PFSK-1 (cell line): ENCODE measurements around the gene SHPK.

Experiments used
- FOXP2 ChIP-seq: optimal IDR thresholded peaks from 2 replicates; pipeline ENCODE3; 2011; ENCODE audit warnings: borderline replicate concordance, control low read depth, inconsistent platforms; ENCODE audit not compliant: insufficient read depth; ENCODE audit errors: extremely low read length, extremely low read depth
- POLR2AphosphoS5 ChIP-seq: IDR thresholded peaks from 2 replicates; pipeline ENCODE4 v1.6.1; 2012; ENCODE audit warnings: low read depth, mild to moderate bottlenecking, control low read depth, low read length, moderate library complexity
- REST ChIP-seq, 2 experiments: IDR thresholded peaks; 2 replicates each; pipeline versions ENCODE4 v1.6.1 to v1.8.0; 2011 to 2012; ENCODE audit warnings: low read depth in 2 of 2, low read length in 2 of 2, control low read depth in 1 of 2, inconsistent platforms in 1 of 2, mild to moderate bottlenecking in 1 of 2, moderate library complexity in 1 of 2; ENCODE audit not compliant: insufficient read depth in 1 of 2
- TAF1 ChIP-seq: IDR thresholded peaks from 2 replicates; pipeline ENCODE4 v1.6.1; 2012; ENCODE audit warnings: low read length, control low read depth, borderline replicate concordance; ENCODE audit not compliant: insufficient read depth

GRCh38 chr17:3594976-3595375 is 41.1 kb downstream of the SHPK start:
- TF ChIP-seq REST (IDR thresholded peaks at IDR 0.05; ENCODE audit: insufficient read depth in 1 of 2, low read depth in 2 of 2, low read length in 2 of 2), result no peak
- no peak for TF ChIP-seq POLR2AphosphoS5
- TF ChIP-seq TAF1, result no peak
- no peak for TF ChIP-seq FOXP2
